ENCODE data around the gene GDPGP1.
A peak's percentile ranks its signal among the peaks of the same experiment; 100 is the strongest.
"Not testable (repeated sequence)": the region's sequence is repeated elsewhere in the genome, so short reads cannot be mapped to it uniquely, and the experiment has no call there.

GDPGP1 gene

GRCh38 chr15:90260731-90261130 is 26.7 kb downstream of the GDPGP1 start:
- not testable (repeated sequence) for DNase-seq (ENCODE audit: low read depth, low spot score)

DNA sequence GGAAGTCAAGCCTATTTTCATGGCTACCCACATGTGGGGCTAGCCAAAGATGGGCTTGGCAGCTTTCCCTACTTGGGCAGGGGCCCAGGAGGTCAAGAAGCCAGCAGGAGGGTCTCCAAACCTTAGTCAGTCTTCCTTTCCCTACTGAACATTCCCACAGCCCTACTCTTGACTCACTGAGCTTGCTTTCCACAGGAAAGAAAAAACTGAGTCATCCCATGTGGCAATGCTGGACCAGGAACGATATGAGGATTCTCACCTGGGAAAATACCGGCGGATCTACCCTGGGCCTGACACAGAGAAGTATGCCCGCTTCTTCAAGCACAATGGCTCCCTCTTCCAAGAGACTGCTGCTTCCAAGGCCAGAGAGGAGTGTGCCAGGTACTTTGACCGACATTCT is 27.8 kb downstream of the GDPGP1 start:
- DNase-seq (ENCODE audit: low read depth, low spot score) = no peak

DNA sequence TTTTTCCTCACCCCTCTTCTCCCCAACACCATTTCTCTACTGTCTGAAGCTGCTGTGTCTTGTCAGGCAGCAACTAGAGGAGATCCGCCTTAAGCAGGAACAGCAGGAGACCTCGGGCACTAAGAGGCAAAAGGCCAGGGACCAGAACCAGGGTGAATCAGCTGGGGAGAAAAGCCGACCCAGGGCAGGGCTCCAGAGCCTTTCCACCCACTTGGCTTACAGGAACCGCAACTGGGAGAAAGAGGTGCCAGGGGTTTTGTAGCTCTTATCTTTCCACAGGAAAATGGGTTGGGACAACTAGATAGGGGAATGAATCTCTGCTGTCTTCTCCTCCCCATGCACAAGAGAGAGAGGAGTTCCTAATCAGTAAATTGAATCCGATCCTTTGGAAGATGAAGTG is 28.4 kb downstream of the GDPGP1 start:
- no peak for DNase-seq (ENCODE audit: low read depth, low spot score)

GRCh38 chr15:90264671-90265070 is 30.7 kb downstream of the GDPGP1 start:
- no peak for DNase-seq (ENCODE audit: low read depth, low spot score)

GRCh38 chr15:90265271-90266060 is 31.5 kb downstream of the GDPGP1 start, which contains the start of gene NGRN:
Gene NGRN (plus strand): TSS chr15:90265672. CDS start chr15:90265713, 41 bp downstream.
- peak; percentile 85 for DNase-seq (ENCODE audit: low read depth, low spot score)

- no peak for DNase-seq (ENCODE audit: low read depth, low spot score)
Measured at GRCh38 chr15:90266061-90266431, 32.0 kb downstream of the GDPGP1 start.

DNA sequence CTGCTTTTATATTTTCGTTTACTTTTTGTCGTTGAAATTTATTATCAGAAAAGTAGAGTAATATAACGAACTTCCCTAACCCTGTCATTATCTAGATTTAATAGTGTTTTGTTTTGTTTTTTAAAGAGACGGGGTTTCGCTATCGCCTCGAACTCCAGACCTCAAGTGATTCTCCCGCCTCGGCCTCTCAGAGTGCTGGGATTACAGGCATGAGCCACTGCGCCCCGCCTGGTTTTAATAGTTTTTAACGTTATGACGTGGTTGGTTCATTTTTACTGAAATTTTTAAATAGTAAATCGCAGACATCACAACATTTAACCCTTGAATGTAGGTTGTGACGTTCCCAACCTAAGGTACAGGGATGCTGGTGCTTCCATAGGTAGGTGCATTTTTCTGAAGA is 32.5 kb downstream of the GDPGP1 start:
- DNase-seq (ENCODE audit: low read depth, low spot score) = no peak

- DNase-seq (ENCODE audit: low read depth, low spot score) = no peak
Measured at GRCh38 chr15:90268415-90268814, 34.4 kb downstream of the GDPGP1 start.

DNA sequence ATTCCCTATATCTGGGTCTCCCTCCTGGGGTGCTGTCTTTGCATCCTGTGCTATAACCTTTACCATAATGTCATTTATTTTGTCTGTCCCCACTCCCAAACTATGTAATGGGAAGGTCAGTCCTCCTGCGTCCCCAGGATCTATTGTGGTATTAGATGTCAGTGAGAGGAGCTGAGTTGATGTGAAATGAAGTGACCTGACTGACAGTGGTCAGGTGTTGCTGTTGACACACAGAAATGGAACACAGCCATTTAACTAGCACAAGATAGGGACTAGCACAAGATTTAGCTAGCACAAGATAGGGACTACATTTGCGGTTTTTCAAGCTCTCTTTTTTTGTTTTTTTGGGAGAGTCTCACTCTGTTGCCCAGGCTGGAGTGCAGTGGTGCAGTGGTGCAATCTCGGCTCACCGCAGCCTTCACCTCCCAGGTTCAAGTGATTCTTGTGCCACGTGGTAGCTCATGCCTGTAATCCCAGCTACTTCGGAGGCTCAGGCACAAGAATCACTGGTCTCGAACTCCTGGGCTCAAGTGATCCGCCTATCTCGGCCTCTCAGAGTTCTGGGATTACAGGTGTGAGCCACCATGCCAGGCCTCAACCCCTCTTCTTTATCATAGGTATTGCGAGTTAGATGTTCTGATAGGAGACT is 36.6 kb downstream of the GDPGP1 start:
- no peak for DNase-seq (ENCODE audit: low read depth, low spot score)

DNA sequence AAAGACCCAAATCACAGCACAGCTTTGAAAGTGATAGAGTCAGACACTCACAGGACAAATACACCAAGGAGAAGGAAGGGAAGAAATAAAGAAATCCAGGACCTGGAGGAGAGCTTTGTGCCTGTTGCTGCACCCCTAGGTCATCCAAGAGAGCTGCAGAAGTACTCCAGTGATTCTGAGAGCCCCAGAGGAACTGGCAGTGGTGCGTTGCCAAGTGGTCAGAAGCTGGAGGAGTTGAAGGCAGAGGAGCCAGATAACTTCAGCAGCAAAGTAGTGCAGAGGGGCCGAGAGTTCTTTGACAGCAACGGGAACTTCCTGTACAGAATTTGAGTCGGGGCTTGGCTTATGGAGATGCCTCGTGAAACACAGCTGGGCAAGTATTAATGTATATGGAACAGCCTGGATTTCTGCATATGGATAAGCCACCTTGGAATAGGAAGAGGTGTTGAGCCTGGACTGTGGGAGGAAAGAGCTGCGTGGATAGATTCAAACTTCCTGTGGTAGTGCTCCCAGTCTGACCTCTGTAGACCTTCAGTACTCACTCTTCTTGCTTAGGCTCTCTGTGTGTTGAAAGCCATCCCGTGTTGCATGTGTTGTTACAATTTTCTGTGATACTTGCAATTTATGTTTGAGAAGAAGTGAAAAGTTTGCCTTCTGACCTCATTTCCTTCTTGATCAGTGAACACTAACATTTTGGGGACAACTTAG is 37.6 kb downstream of the GDPGP1 start:
- DNase-seq (ENCODE audit: low read depth, low spot score) = no peak

DNA sequence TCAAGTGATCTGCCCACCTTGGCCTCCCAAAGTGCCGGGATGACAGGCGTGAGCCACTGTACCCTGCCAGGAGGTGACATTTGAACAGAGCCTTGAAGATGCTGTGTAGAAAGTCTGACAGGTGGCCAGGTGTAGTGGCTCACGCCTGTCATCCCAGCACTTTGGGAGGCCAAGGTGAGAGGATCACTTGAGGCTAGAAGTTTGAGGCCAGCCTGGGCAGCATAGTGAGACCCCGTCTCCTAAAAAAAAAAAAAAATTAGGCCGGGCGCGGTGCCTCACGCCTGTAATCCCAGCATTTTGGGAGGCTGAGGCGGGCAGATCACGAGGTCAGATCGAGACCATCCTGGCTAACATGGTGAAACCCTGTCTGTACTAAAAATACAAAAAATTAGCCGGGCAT is 44.5 kb downstream of the GDPGP1 start:
- DNase-seq (ENCODE audit: low read depth, low spot score) = not testable (repeated sequence)

DNA sequence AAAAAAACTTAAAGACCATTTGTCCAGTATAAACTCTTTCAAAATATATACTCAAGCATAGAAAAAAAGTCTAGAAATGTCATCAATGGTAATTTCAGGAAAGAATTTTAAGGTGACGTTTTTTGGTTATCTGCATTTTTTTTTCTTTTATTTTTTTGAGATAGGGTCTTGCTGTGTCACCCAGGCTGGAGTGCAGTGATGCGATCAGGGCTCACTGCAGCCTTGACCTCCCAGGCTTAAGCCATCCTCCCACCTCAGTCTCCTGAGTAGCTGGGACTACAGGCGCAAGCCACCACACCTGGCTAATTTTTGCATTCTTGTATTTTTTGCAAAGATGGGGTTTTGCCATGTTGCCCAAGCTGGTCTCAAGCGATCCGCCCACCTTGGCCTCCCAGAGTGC is 46.7 kb downstream of the GDPGP1 start:
- DNase-seq (ENCODE audit: low read depth, low spot score) = not testable (repeated sequence)

- DNase-seq (ENCODE audit: low read depth, low spot score) = not testable (repeated sequence)
Measured at GRCh38 chr15:90281637-90282036, 47.6 kb downstream of the GDPGP1 start.

DNA sequence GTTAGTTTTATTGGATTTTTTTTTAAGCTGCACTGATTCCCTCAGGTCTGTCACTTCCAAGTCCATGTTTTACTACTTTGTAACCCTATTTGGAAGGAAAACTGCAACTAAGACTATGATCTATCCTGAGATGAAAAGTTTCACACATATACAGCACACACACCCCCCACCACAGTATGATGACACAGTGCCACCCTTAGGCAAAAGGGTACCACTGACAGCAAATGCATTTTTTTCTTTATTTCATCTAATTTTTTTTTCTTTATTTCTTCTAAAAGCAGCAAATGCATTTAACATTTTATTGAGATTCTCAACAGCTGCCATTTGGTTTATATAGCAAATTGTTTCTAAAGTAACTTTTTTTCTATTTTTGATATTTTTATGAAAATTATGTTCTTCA is 52.7 kb downstream of the GDPGP1 start:
- no peak for DNase-seq (ENCODE audit: low read depth, low spot score)

DNA sequence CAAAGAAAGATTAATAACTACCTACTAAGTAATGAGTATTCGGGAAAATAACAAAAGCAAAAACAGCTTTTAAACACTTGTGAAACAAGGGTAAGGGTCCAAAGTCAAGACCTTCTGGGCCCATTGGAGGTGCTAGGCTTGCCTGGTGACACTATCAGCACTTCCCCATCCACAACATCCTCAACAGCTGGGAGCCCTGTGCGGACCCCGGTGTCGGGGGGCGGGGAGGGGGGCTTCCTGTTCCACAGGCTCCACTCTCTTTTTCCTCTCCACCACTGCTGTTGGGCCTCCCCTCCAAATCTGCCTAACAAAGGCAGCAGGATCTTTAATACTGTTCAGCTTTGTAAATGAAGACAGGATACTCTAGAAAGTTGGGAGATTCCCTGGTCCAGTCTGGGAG is 53.1 kb downstream of the GDPGP1 start:
- no peak for DNase-seq (ENCODE audit: low read depth, low spot score)

- no peak for DNase-seq (ENCODE audit: low read depth, low spot score)
Measured at GRCh38 chr15:90287946-90288345, 53.9 kb downstream of the GDPGP1 start.

DNA sequence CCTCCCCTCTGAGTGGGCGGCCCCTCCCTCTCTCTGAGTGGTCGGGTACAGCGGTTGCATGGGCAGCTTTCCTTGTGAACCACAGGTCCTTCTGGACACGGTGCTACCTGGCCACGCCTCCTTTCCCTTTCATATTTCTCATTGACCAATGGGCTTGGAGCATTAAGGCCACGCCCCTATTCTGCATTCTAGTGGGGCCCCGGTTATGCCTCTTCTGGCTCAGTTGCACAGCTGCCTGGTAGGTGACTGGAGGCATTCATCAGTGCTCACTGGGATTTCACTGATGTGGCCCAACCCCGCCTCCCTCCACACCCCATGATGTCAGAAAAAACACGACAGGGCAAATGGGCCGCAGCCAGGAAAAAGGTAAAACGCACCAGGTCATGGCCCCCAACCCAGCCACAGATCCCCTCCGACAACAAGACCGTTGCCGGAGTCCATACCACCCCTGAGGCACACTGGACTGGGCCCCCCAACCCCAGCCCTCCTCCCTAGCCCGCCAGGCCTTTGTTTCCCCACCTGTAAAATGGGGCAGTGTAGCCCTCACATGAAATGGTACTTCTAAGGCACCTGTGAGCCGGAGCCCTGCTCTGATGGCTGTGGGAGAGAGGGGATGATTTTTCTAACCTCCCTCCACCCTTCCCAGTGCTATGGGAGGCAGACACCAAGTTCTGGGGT is 57.8 kb downstream of the GDPGP1 start:
- DNase-seq (ENCODE audit: low read depth, low spot score) = no peak

- peak; percentile 18 for DNase-seq (ENCODE audit: low read depth, low spot score)
Measured at GRCh38 chr15:90293040-90293810, 59.2 kb downstream of the GDPGP1 start.

DNA sequence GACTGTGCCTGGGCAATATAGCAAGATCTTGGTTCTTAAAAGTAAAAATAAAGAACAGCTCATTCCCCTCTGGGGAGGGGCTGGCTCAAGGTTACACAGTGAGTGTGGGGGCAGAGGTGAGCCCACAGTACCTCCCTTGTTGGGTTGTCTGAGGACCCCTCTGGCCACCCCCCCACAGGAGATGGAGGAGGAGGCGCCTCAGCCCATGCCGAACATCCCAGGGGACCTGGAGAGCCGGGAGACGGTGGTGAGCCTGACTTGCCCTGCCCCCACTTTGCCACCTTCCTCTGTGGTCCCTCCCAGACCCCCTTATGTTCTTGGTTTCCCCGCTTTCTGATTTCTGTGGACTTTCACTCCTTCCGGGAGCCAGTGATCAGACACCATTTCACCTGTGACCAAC is 60.1 kb downstream of the GDPGP1 start:
- DNase-seq (ENCODE audit: low read depth, low spot score) = no peak

DNA sequence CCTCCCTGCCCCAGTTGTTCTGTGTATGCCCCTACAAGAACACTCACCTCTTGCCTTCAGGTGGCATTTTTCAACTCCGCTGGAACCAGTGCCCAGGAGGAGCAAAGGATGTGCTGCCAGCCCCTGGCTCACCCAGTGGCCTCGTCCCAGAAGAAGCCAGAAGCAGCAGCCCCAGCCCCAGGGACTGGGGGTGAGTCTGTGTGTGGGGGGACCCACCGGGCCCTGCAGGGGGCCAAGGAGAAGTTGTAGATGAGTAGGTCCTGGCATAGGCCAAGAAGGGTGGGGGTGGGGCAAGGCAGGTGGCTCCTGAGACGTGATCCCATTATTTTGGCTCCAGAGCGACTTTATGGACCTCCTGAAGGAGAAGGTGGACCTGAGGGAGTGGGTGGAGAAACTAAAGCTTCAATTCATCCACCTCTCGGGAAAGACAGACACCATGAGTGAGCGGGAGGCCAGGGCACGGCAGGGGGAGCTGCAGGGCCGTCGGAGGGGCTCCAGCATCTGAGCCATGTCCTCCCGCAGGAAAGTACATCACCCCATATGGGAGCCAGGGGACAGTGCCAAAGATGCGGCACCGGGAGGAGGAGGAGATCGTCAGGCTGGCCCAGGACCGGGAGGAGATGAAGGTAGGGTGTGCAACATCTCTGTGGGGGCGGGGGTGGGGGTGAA is 60.7 kb downstream of the GDPGP1 start:
- DNase-seq (ENCODE audit: low read depth, low spot score) = no peak

DNA sequence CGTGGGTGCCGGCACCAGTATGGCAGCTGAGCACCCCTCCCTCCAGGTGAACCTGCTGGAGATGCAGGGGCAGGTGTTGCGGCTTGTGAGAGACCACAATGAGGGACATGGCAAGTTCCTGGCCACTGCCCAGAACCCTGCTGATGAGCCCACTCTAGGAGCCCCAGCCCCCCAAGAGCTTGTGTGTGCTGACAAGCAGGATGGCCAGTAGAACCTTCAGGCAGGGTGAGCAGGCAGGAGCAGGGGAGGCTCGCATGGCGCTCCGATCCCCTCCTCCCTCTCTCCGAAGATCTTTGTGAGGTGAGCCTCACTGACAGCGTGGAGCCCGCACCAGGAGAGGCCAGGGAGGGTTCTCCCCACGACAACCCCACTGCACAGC is 61.2 kb downstream of the GDPGP1 start:
- no peak for DNase-seq (ENCODE audit: low read depth, low spot score)

Measured in activated naive CD8-positive, alpha-beta T cell treated with anti-CD3 and anti-CD28 coated beads, Interleukin-2, amount 50 U/mL, for 16 hours (primary cell).